ENCODE results near the gene SLC8A1. TPM values are rescaled to one million over a fixed set of nuclear protein-coding genes. Genes with fewer than 3 reads are reported as not detected.
A peak's percentile ranks its signal among the peaks of the same experiment; 100 is the strongest.

The SLC8A1 gene
- total and polyA plus RNA-seq, 2 of the 13 experiments (the other 11 are each of a cell fraction or from before 2014, with no cell fraction given), result not detected

GRCh38 chr2:40286721-40287120 is 165.2 kb downstream of the SLC8A1 start:
- POLR2A ChIA-PET, result no interaction called here
- no peak for FAIRE-seq

GRCh38 chr2:40285391-40285790 is 166.5 kb downstream of the SLC8A1 start:
- ChIA-PET POLR2A (no interaction called here), CTCF (ENCODE audit: low intra/inter-chr PET ratio, low total read pairs) (no interaction called here)
- TF ChIP-seq FOXK2 (IDR thresholded peaks at IDR 0.05) (no peak), ZNF333 (CRISPR knock-in tag; IDR thresholded peaks at IDR 0.05; ENCODE audit: borderline replicate concordance) (no peak), UBTF (CRISPR knock-in tag; IDR thresholded peaks at IDR 0.05) (no peak), TCF7L2 (IDR thresholded peaks at IDR 0.05; ENCODE audit: low read depth, low read length) (no peak), HOXA5 (CRISPR knock-in tag; IDR thresholded peaks at IDR 0.05) (no peak), MATR3 (CRISPR knock-in tag; IDR thresholded peaks at IDR 0.05) (no peak), NFE2L2 (IDR thresholded peaks at IDR 0.05; ENCODE audit: low read length) (no peak), ELF1 (CRISPR knock-in tag; IDR thresholded peaks at IDR 0.05) (no peak), ZNF788 (CRISPR knock-in tag; IDR thresholded peaks at IDR 0.05; ENCODE audit: borderline replicate concordance) (no peak)
- no peaks in the 10 kb centered on the region for H3K9me3 ChIP-seq (ENCODE audit: low read length)
- no TSS peak for BruUV-seq (replicated peaks)
- no peaks in the 10 kb centered on the region for H3K4me1 ChIP-seq (ENCODE audit: insufficient read depth, low read length)
- H3K9ac ChIP-seq (ENCODE audit: insufficient read depth, low read depth, low read length), result no peak overlapping the region
- no peak overlapping the region for H3K4me2 ChIP-seq (ENCODE audit: low read depth, low read length)
- H3K79me2 ChIP-seq (ENCODE audit: insufficient read depth, low read length), result no peaks in the 10 kb centered on the region
- no peaks in the 10 kb centered on the region for H4K20me1 ChIP-seq (ENCODE audit: insufficient read depth, low read length)
- intact Hi-C loops (cut with micrococcal nuclease; ENCODE audit: unreplicated experiment) (no loop called here), in situ Hi-C loops (cut with HindIII; ENCODE audit: extremely low pct_ligation_motif_present, low pct_unique_long_range_greater_than_20kb) (no loop called here)
- H3K27me3 ChIP-seq (ENCODE audit: control insufficient read depth in 1 of 2, insufficient read depth in 2 of 2, low read length in 2 of 2), result no peaks in the 10 kb centered on the region
- no peak for DNase-seq (ENCODE audit: low spot score)
- H2AFZ ChIP-seq (ENCODE audit: low read length), result no peak overlapping the region
- H3K4me3 ChIP-seq (replicated peaks in 1 of 3; ENCODE audit: insufficient read depth in 1 of 3, low read depth in 2 of 3, low read length in 3 of 3), result no peak overlapping the region
- H3K27ac ChIP-seq (ENCODE audit: extremely low read length, insufficient read depth, low read length), result no peak overlapping the region
- H3K36me3 ChIP-seq (replicated peaks in 1 of 2; ENCODE audit: control insufficient read depth in 1 of 2, insufficient read depth in 2 of 2, low read length in 2 of 2), result no peaks in the 10 kb centered on the region
- FAIRE-seq, result no peak
- ATAC-seq, result no peak

More at GRCh38 chr2:40286721-40287120, 165.2 kb downstream of the SLC8A1 start:
- Histone ChIP-seq H4K20me1 (ENCODE audit: insufficient read depth, low read length) (no peaks in the 10 kb centered on the region), H3K9me3 (ENCODE audit: low read length) (no peaks in the 10 kb centered on the region), H3K27ac (ENCODE audit: extremely low read length, insufficient read depth, low read length) (no peak overlapping the region), H3K36me3 (replicated peaks in 1 of 2; ENCODE audit: control insufficient read depth in 1 of 2, insufficient read depth in 2 of 2, low read length in 2 of 2) (no peaks in the 10 kb centered on the region), H2AFZ (ENCODE audit: low read length) (no peak overlapping the region), H3K4me2 (ENCODE audit: low read depth, low read length) (no peak overlapping the region), H3K79me2 (ENCODE audit: insufficient read depth, low read length) (no peaks in the 10 kb centered on the region), H3K9ac (ENCODE audit: insufficient read depth, low read depth, low read length) (no peak overlapping the region), H3K27me3 (ENCODE audit: control insufficient read depth in 1 of 2, insufficient read depth in 2 of 2, low read length in 2 of 2) (no peaks in the 10 kb centered on the region), H3K4me3 (replicated peaks in 1 of 3; ENCODE audit: insufficient read depth in 1 of 3, low read depth in 2 of 3, low read length in 3 of 3) (no peak overlapping the region), H3K4me1 (ENCODE audit: insufficient read depth, low read length) (no peaks in the 10 kb centered on the region)
- TF ChIP-seq EZH2 (conservative IDR thresholded peaks at IDR 0.05; ENCODE audit: low read depth, low read length), result no peak
- peak in 1 of 2 experiments; percentile 37; a peak in 1 of 4 replicates for TF ChIP-seq ATF4 (CRISPR knock-in tag; IDR thresholded peaks at IDR 0.05)
- TF ChIP-seq CEBPB (IDR thresholded peaks at IDR 0.05; ENCODE audit: borderline replicate concordance, low read depth, low read length), result peak; percentile 68
- TF ChIP-seq ZNF816 (CRISPR knock-in tag; IDR thresholded peaks at IDR 0.05; ENCODE audit: borderline replicate concordance), result no peak
- no peak for TF ChIP-seq MBD4 (IDR thresholded peaks at IDR 0.05; ENCODE audit: borderline replicate concordance, low read length)
- TF ChIP-seq ATF7 (IDR thresholded peaks at IDR 0.05), result peak; percentile 24; the same call in 1 of the 2 replicates
- no peak for TF ChIP-seq ATF7 (CRISPR knock-in tag; IDR thresholded peaks at IDR 0.05)
- in situ Hi-C loops (cut with HindIII; ENCODE audit: extremely low pct_ligation_motif_present, low pct_unique_long_range_greater_than_20kb) (no loop called here), intact Hi-C loops (cut with micrococcal nuclease; ENCODE audit: unreplicated experiment) (no loop called here)
- CTCF ChIA-PET (ENCODE audit: low intra/inter-chr PET ratio, low total read pairs), result no interaction called here
- DNase-seq (ENCODE audit: low spot score) (no peak), ATAC-seq (no peak)
- BruUV-seq (replicated peaks), result no TSS peak
- WGBS (ENCODE audit: low lambda C conversion rate), result 3% methylated on average over 3 of the region's 3 CpGs
